OCI-LY3 (cell line): ENCODE data around the gene SCP2D1.

Experiments
- CTCF ChIP-seq: fragments of 200-600, 300-600 bp; sonication (generic); IDR thresholded peaks from 2 replicates; pipeline ENCODE4 v1.5.1; 2014; ENCODE audit warnings: antibody characterized with exemption, low read length, low read depth
- EZH2phosphoT487 ChIP-seq: fragments of 200-600 bp; shearing (Covaris generic); IDR thresholded peaks from 2 replicates; pipeline ENCODE4 v1.6.1; 2018; ENCODE audit warnings: antibody characterized with exemption, mixed run types, low read depth

- no peak for TF ChIP-seq CTCF
- TF ChIP-seq EZH2phosphoT487, result no peak
These were observed 19.2 kb upstream of the SCP2D1 start for GRCh38 chr20:18794428-18794787.
